B cell (primary cell): Measurements from ENCODE around the gene AQP12B. TPM values are rescaled to one million over a fixed set of nuclear protein-coding genes. Genes with fewer than 3 reads are reported as not detected.

Experiments
- ATAC-seq: fragments of 200-7000 bp; cut with Tn5 transposase; one replicate; pipeline ENCODE4 v1.10.0; 2021; ENCODE audit warnings: low read depth, mild to moderate bottlenecking, moderate number of reproducible peaks, moderate library complexity
- CTCF ChIA-PET: fragments of 350-600 bp; sonication (Branson Sonifier 250); formaldehyde crosslinking; loops from one replicate; lab custom pipeline; 2021; ENCODE audit warnings: antibody characterized with exemption, inconsistent platforms; lab: Charles Lee
- POLR2A ChIA-PET: fragments of 350-600 bp; sonication (Branson Sonifier 250); formaldehyde crosslinking; loops from one replicate; lab custom pipeline; 2021; ENCODE audit warnings: antibody characterized with exemption; lab: Charles Lee
- DNase-seq: peaks from one replicate; pipeline ENCODE4 v3.0.0; 2013
- H2AFZ ChIP-seq: 2 replicates; pipeline ENCODE4 v1.6.1; 2012; ENCODE audit warnings: mild to moderate bottlenecking, low read depth, low read length; ENCODE audit not compliant: insufficient read depth, poor library complexity, severe bottlenecking
- H3K27ac ChIP-seq, 2 donors: 1 replicate in 1 of 2; 2 replicates in 1 of 2; pipeline ENCODE4 v1.5.1; 2012 to 2013; ENCODE audit warnings: low read length in 2 of 2, mild to moderate bottlenecking in 2 of 2, moderate library complexity in 1 of 2
- H3K27me3 ChIP-seq, 4 experiments: fragments of 200-600 bp in 1 of 4; sonication (generic) in 1 of 4; replicated peaks in 1 of 4; 1 replicate in 2 of 4; 2 replicates in 2 of 4; pipeline versions ENCODE4 v1.6.1 to v1.7.0; 2013 to 2016; ENCODE audit warnings: low read length in 3 of 4, mild to moderate bottlenecking in 2 of 4, mixed read lengths in 1 of 4, moderate library complexity in 1 of 4; ENCODE audit not compliant: insufficient read depth in 4 of 4, control insufficient read depth in 3 of 4; ENCODE audit errors: control extremely low read depth in 1 of 4
- H3K36me3 ChIP-seq, 2 experiments: replicated peaks in 1 of 2; 1 replicate in 1 of 2; 2 replicates in 1 of 2; pipeline versions ENCODE4 v1.6.1 to v1.7.1; 2013; ENCODE audit warnings: low read length in 1 of 2; ENCODE audit not compliant: insufficient read depth in 2 of 2, control insufficient read depth in 1 of 2; ENCODE audit errors: control extremely low read depth in 1 of 2, extremely low read depth in 1 of 2
- H3K4me1 ChIP-seq, 2 donors: fragments of 200-600 bp in 1 of 2; sonication (generic) in 1 of 2; 1 replicate in 1 of 2; 2 replicates in 1 of 2; pipeline versions ENCODE4 v1.5.1 to v1.6.1; 2013 to 2017; ENCODE audit warnings: low read length in 2 of 2; ENCODE audit not compliant: control insufficient read depth in 2 of 2, insufficient read depth in 2 of 2
- H3K4me2 ChIP-seq: replicated peaks from 2 replicates; pipeline ENCODE3; 2012; ENCODE audit warnings: mild to moderate bottlenecking, low read depth, low read length; ENCODE audit not compliant: poor library complexity, severe bottlenecking
- H3K4me3 ChIP-seq, 5 experiments: fragments of 200-600 bp in 1 of 5; sonication (generic) in 1 of 5; 1 replicate in 3 of 5; 2 replicates in 2 of 5; pipeline versions ENCODE4 v1.5.1 to v1.7.0; 2011 to 2016; ENCODE audit warnings: low read length in 4 of 5, mild to moderate bottlenecking in 4 of 5, low read depth in 2 of 5, control low read depth in 1 of 5, moderate library complexity in 1 of 5; ENCODE audit not compliant: insufficient read depth in 1 of 5; ENCODE audit errors: control extremely low read depth in 1 of 5, extremely low read depth in 1 of 5
- H3K79me2 ChIP-seq: fragments of 200-600 bp; sonication (generic); one replicate; pipeline ENCODE4 v1.6.0; 2016; ENCODE audit warnings: low read length; ENCODE audit not compliant: control insufficient read depth, insufficient read depth
- H3K9ac ChIP-seq: fragments of 200-600 bp; sonication (generic); 2 replicates; pipeline ENCODE4 v1.6.1; 2017; ENCODE audit warnings: mild to moderate bottlenecking, low read length, moderate library complexity
- H3K9me3 ChIP-seq, 3 donors: one replicate each; pipeline versions ENCODE4 v1.6.1 to v1.7.1; 2013; ENCODE audit warnings: low read length in 2 of 3; ENCODE audit not compliant: control insufficient read depth in 2 of 3, insufficient read depth in 1 of 3; ENCODE audit errors: control extremely low read depth in 1 of 3
- H4K20me1 ChIP-seq: 2 replicates; pipeline ENCODE4 v1.6.0; 2012; ENCODE audit warnings: mild to moderate bottlenecking, low read length; ENCODE audit not compliant: insufficient read depth, control insufficient read depth, poor library complexity, severe bottlenecking
- H3K27ac Mint-ChIP-seq: one replicate; pipeline ENCODE4 v1.8.0; 2021; ENCODE audit warnings: mixed read lengths
- H3K27me3 Mint-ChIP-seq: one replicate; pipeline ENCODE4 v1.8.0; 2021; ENCODE audit warnings: mixed read lengths
- H3K4me1 Mint-ChIP-seq: one replicate; pipeline ENCODE4 v1.8.0; 2021; ENCODE audit warnings: mixed read lengths
- H3K4me3 Mint-ChIP-seq: one replicate; pipeline ENCODE4 v1.8.0; 2021; ENCODE audit warnings: mixed read lengths
- H3K9me3 Mint-ChIP-seq: one replicate; pipeline ENCODE4 v1.8.0; 2022; ENCODE audit warnings: mixed read lengths; ENCODE audit not compliant: insufficient read depth
- EZH2 ChIP-seq: IDR thresholded peaks from 2 replicates; pipeline ENCODE4 v1.6.1; 2012; ENCODE audit warnings: borderline replicate concordance, low read depth, mild to moderate bottlenecking, moderate library complexity, low read length; ENCODE audit not compliant: insufficient read depth, poor library complexity, severe bottlenecking
- WGBS: methylation state at CpG from one replicate; pipeline ENCODE4 v1.1.5; 2013; ENCODE audit warnings: missing lambda C conversion rate; ENCODE audit not compliant: insufficient coverage; 5-methylcytosine and 5-hydroxymethylcytosine counted together
- intact Hi-C: fragments of 100-400 bp; cut with micrococcal nuclease; formaldehyde crosslinking; loops from one replicate; pipeline ENCODE4 v1.10.0; 2022
- polyA plus RNA-seq: library from polyadenylated mRNA; depleted of rRNA; stranded (reverse); fragments of >200 nt; gene quantifications from 2 replicates; pipeline ENCODE4 v1.2.3, GENCODE V29; 2012
- total RNA-seq, 2 donors: library from RNA; stranded (reverse); fragments of 120-200 nt in 1 of 2; gene quantifications; 1 replicate in 1 of 2; 2 replicates in 1 of 2; pipeline versions ENCODE4 v1.2.3 to v1.2.4, GENCODE V29; 2013 to 2022
- TF ChIP-seq, protein P1 (sequence below): fragments of 200-600 bp; IDR thresholded peaks from one replicate; pipeline ENCODE4 v1.8.0; 2022; ENCODE audit warnings: antibody characterized with exemption, mild to moderate bottlenecking

AQP12B gene
- total and polyA plus RNA-seq, 2 donors (not counting 1 experiment from before 2014, with no cell fraction given) = not detected

DNA sequence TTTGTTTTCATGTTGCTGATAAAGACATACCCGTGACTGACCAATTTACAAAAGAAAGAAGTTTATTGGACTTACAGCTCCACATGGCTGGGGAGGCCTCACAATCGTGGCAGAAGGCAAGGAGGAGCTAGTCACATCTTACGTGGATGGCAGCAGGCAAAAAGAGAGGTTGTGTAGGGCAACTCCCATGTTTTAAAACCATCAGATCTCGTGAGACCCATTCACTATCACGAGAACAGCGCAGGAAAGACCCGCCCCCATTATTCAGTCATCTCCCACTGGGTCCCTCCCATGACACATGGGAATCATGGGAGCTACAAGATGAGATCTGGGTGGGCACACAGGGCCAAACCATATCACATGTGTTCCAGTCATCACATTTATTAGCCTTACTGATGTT is 25.8 kb upstream of the AQP12B start:
- Histone ChIP-seq H2AFZ (no peak overlapping the region), H3K4me1 (no peaks in the 10 kb centered on the region), H3K27ac (no peak overlapping the region), H4K20me1 (no peaks in the 10 kb centered on the region), H3K27me3 (peaks cover 0 to 4% (median 0%) of the 10 kb centered on the region in 4 experiments), H3K4me2 (no peak overlapping the region), H3K9me3 (no peaks in the 10 kb centered on the region), H3K36me3 (no peaks in the 10 kb centered on the region), H3K4me3 (no peak overlapping the region), H3K79me2 (no peaks in the 10 kb centered on the region), H3K9ac (no peak overlapping the region)
- CTCF ChIA-PET = no interaction called here
- Mint-ChIP-seq H3K4me1 (no peaks in the 10 kb centered on the region), H3K9me3 (no peaks in the 10 kb centered on the region), H3K27me3 (peaks cover 21% of the 10 kb centered on the region), H3K4me3 (no peak overlapping the region), H3K27ac (no peak overlapping the region)
- POLR2A ChIA-PET = no interaction called here
- intact Hi-C loops = no loop called here
- no peak for TF ChIP-seq EZH2
- TF ChIP-seq, protein P1, sequence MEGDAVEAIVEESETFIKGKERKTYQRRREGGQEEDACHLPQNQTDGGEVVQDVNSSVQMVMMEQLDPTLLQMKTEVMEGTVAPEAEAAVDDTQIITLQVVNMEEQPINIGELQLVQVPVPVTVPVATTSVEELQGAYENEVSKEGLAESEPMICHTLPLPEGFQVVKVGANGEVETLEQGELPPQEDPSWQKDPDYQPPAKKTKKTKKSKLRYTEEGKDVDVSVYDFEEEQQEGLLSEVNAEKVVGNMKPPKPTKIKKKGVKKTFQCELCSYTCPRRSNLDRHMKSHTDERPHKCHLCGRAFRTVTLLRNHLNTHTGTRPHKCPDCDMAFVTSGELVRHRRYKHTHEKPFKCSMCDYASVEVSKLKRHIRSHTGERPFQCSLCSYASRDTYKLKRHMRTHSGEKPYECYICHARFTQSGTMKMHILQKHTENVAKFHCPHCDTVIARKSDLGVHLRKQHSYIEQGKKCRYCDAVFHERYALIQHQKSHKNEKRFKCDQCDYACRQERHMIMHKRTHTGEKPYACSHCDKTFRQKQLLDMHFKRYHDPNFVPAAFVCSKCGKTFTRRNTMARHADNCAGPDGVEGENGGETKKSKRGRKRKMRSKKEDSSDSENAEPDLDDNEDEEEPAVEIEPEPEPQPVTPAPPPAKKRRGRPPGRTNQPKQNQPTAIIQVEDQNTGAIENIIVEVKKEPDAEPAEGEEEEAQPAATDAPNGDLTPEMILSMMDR = no peak
- DNase-seq (no peak), ATAC-seq (no peak)
- 70% methylated on average over 4 of the region's 7 CpGs for WGBS

- ChIA-PET CTCF (no interaction called here), POLR2A (no interaction called here)
- WGBS = 87% methylated on average over 8 of the region's 10 CpGs
- Histone ChIP-seq H3K27ac (no peak overlapping the region), H3K9ac (no peak overlapping the region), H3K4me2 (no peak overlapping the region), H3K4me3 (no peak overlapping the region), H2AFZ (no peak overlapping the region), H4K20me1 (no peaks in the 10 kb centered on the region), H3K79me2 (no peaks in the 10 kb centered on the region), H3K36me3 (no peaks in the 10 kb centered on the region), H3K9me3 (no peaks in the 10 kb centered on the region), H3K4me1 (no peaks in the 10 kb centered on the region), H3K27me3 (peaks cover 0 to 6% (median 0%) of the 10 kb centered on the region in 4 experiments)
- no peak overlapping the region for H3K4me3 Mint-ChIP-seq
- no peak for DNase-seq
- TF ChIP-seq, protein P1 = no peak
- TF ChIP-seq EZH2 = no peak
- H3K27ac Mint-ChIP-seq = no peak overlapping the region
- intact Hi-C loops = no loop called here
- peaks cover 25% of the 10 kb centered on the region for H3K27me3 Mint-ChIP-seq
- no peaks in the 10 kb centered on the region for H3K9me3 Mint-ChIP-seq
- H3K4me1 Mint-ChIP-seq = no peaks in the 10 kb centered on the region
- ATAC-seq = no peak
Observed at GRCh38 chr2:240707821-240708220, 25.1 kb upstream of the AQP12B start.
